ENCODE data around the gene PDE8B. TPM values are rescaled to one million over a fixed set of nuclear protein-coding genes. Genes with fewer than 3 reads are reported as not detected.

Gene PDE8B
- total RNA-seq, 1 donor from 2014 or later: not detected

- no peaks in the 10 kb centered on the region for H3K4me1 Mint-ChIP-seq
- DNase-seq: no peak
- H3K36me3 Mint-ChIP-seq (ENCODE audit: low read depth): no peaks in the 10 kb centered on the region
- ChIA-PET POLR2A (no interaction called here), CTCF (no interaction called here)
- no peak for TF ChIP-seq CTCF (IDR thresholded peaks at IDR 0.05)
- intact Hi-C loops (cut with micrococcal nuclease): no loop called here
- H3K4me3 Mint-ChIP-seq: no peak overlapping the region
- H3K9me3 Mint-ChIP-seq: no peaks in the 10 kb centered on the region
- no peak overlapping the region for H3K27ac Mint-ChIP-seq
- no peak for ATAC-seq (ENCODE audit: low read depth)
- H3K27me3 Mint-ChIP-seq: peaks cover 3% of the 10 kb centered on the region
Observed at GRCh38 chr5:77326986-77327734, 116.7 kb downstream of the PDE8B start.

- ATAC-seq (ENCODE audit: low read depth) (no peak), DNase-seq (no peak)
- intact Hi-C loops (cut with micrococcal nuclease): no loop called here
- H3K36me3 Mint-ChIP-seq (ENCODE audit: low read depth): no peaks in the 10 kb centered on the region
- H3K27ac Mint-ChIP-seq: no peak overlapping the region
- ChIA-PET CTCF (no interaction called here), POLR2A (no interaction called here)
- no peaks in the 10 kb centered on the region for H3K4me1 Mint-ChIP-seq
- H3K9me3 Mint-ChIP-seq: no peaks in the 10 kb centered on the region
- H3K4me3 Mint-ChIP-seq: no peak overlapping the region
- H3K27me3 Mint-ChIP-seq: peaks cover 3% of the 10 kb centered on the region
- no peak for TF ChIP-seq CTCF (IDR thresholded peaks at IDR 0.05)
Observed at GRCh38 chr5:77328930-77329647, 118.6 kb downstream of the PDE8B start.

- no peaks in the 10 kb centered on the region for H3K9me3 Mint-ChIP-seq
- H3K27me3 Mint-ChIP-seq: peaks cover 3% of the 10 kb centered on the region
- ATAC-seq (ENCODE audit: low read depth) (no peak), DNase-seq (no peak)
- H3K4me1 Mint-ChIP-seq: no peaks in the 10 kb centered on the region
- H3K4me3 Mint-ChIP-seq: no peak overlapping the region
- no peak overlapping the region for H3K27ac Mint-ChIP-seq
- ChIA-PET POLR2A (no interaction called here), CTCF (no interaction called here)
- no peaks in the 10 kb centered on the region for H3K36me3 Mint-ChIP-seq (ENCODE audit: low read depth)
- intact Hi-C loops (cut with micrococcal nuclease): no loop called here
- TF ChIP-seq CTCF (IDR thresholded peaks at IDR 0.05): no peak
Observed at GRCh38 chr5:77329664-77330430, 119.4 kb downstream of the PDE8B start.

GRCh38 chr5:77333036-77333435 is 122.6 kb downstream of the PDE8B start:
- Mint-ChIP-seq H3K4me1 (no peaks in the 10 kb centered on the region), H3K36me3 (ENCODE audit: low read depth) (no peaks in the 10 kb centered on the region)
- no peak for TF ChIP-seq CTCF (IDR thresholded peaks at IDR 0.05)

More at GRCh38 chr5:77333036-77333435, 122.6 kb downstream of the PDE8B start:
- CTCF ChIA-PET: no interaction called here
- Mint-ChIP-seq H3K9me3 (no peaks in the 10 kb centered on the region), H3K27me3 (peaks cover 3% of the 10 kb centered on the region), H3K27ac (no peak overlapping the region), H3K4me3 (no peak overlapping the region)
- ATAC-seq (ENCODE audit: low read depth) (no peak), DNase-seq (no peak)
- intact Hi-C loops (cut with micrococcal nuclease): no loop called here
- POLR2A ChIA-PET: no interaction called here

Measured in activated B cell treated with CpG ODN at 0.5 μM for 24 hours (primary cell).